Effector memory CD4-positive, alpha-beta T cell (primary cell): ENCODE data around the gene MLST8.

Source experiments
- DNase-seq, 3 donors: peaks; one replicate each; pipeline ENCODE4 v3.0.0-alpha.2; 2020
- H3K27ac ChIP-seq: 2 replicates; pipeline ENCODE4 v1.7.0; 2013; ENCODE audit warnings: mild to moderate bottlenecking, low read length, moderate library complexity; ENCODE audit not compliant: insufficient read depth, poor library complexity, severe bottlenecking
- H3K27me3 ChIP-seq: replicated peaks from 2 replicates; pipeline ENCODE4 v1.7.0; 2013; ENCODE audit warnings: mild to moderate bottlenecking, low read length; ENCODE audit not compliant: insufficient read depth, control insufficient read depth, poor library complexity, severe bottlenecking
- H3K36me3 ChIP-seq: 2 replicates; pipeline ENCODE4 v1.7.0; 2013; ENCODE audit warnings: mild to moderate bottlenecking, low read length, moderate library complexity; ENCODE audit not compliant: control insufficient read depth, insufficient read depth
- H3K4me1 ChIP-seq: 2 replicates; pipeline ENCODE4 v1.7.0; 2013; ENCODE audit warnings: low read length, mild to moderate bottlenecking; ENCODE audit not compliant: control insufficient read depth, insufficient read depth, poor library complexity, severe bottlenecking
- H3K4me3 ChIP-seq: 2 replicates; pipeline ENCODE4 v1.7.0; 2013; ENCODE audit warnings: low read length, low read depth, mild to moderate bottlenecking; ENCODE audit not compliant: insufficient read depth, poor library complexity, severe bottlenecking
- H3K9me3 ChIP-seq: 2 replicates; pipeline ENCODE4 v1.7.0; 2013; ENCODE audit warnings: mild to moderate bottlenecking, low read length, moderate library complexity; ENCODE audit not compliant: control insufficient read depth

Gene MLST8

GRCh38 chr16:2243781-2244180 is 38.5 kb downstream of the MLST8 start:
- DNase-seq = no peak
- no peaks in the 10 kb centered on the region for H3K27me3 ChIP-seq
- H3K9me3 ChIP-seq = no peaks in the 10 kb centered on the region
- no peak overlapping the region for H3K27ac ChIP-seq
- H3K36me3 ChIP-seq = peaks cover 34% of the 10 kb centered on the region
- no peaks in the 10 kb centered on the region for H3K4me1 ChIP-seq
- H3K4me3 ChIP-seq = no peak overlapping the region

GRCh38 chr16:2244301-2244700 is 39.0 kb downstream of the MLST8 start:
- H3K9me3 ChIP-seq = no peaks in the 10 kb centered on the region
- no peak for DNase-seq
- H3K27me3 ChIP-seq = no peaks in the 10 kb centered on the region
- H3K4me3 ChIP-seq = no peak overlapping the region
- peaks cover 34% of the 10 kb centered on the region for H3K36me3 ChIP-seq
- no peak overlapping the region for H3K27ac ChIP-seq
- no peaks in the 10 kb centered on the region for H3K4me1 ChIP-seq

GRCh38 chr16:2244926-2245795 is 39.9 kb downstream of the MLST8 start:
- no peaks in the 10 kb centered on the region for H3K4me1 ChIP-seq
- no peak overlapping the region for H3K27ac ChIP-seq
- H3K9me3 ChIP-seq = no peaks in the 10 kb centered on the region
- no peaks in the 10 kb centered on the region for H3K27me3 ChIP-seq
- H3K4me3 ChIP-seq = no peak overlapping the region
- DNase-seq = no peak
- H3K36me3 ChIP-seq = peaks cover 34% of the 10 kb centered on the region

GRCh38 chr16:2246301-2246885 is 41.1 kb downstream of the MLST8 start:
- no peak overlapping the region for H3K4me3 ChIP-seq
- peaks cover 34% of the 10 kb centered on the region for H3K36me3 ChIP-seq

GRCh38 chr16:2250652-2251295 is 45.5 kb downstream of the MLST8 start:
- no peaks in the 10 kb centered on the region for H3K9me3 ChIP-seq
- H3K4me3 ChIP-seq = peak overlapping the region; percentile 50
- DNase-seq = peak; percentile 23 to 42 (median 34)
- peaks cover 3% of the 10 kb centered on the region for H3K4me1 ChIP-seq
- peak overlapping the region; percentile 61 for H3K27ac ChIP-seq
- peaks cover 20% of the 10 kb centered on the region for H3K36me3 ChIP-seq
- no peaks in the 10 kb centered on the region for H3K27me3 ChIP-seq

More at GRCh38 chr16:2246301-2246885, 41.1 kb downstream of the MLST8 start:
- DNase-seq = no peak
- Histone ChIP-seq H3K4me1 (no peaks in the 10 kb centered on the region), H3K27ac (no peak overlapping the region), H3K27me3 (no peaks in the 10 kb centered on the region), H3K9me3 (no peaks in the 10 kb centered on the region)

GRCh38 chr16:2251296-2252111 is 46.2 kb downstream of the MLST8 start, which contains the start of gene ECI1:
ECI1 (minus strand) TSS chr16:2251587; CDS start chr16:2251566, 21 bp downstream.
- DNase-seq = peak; percentile 64 to 79 (median 75)
- Histone ChIP-seq H3K27me3 (no peaks in the 10 kb centered on the region), H3K36me3 (peaks cover 20% of the 10 kb centered on the region), H3K9me3 (no peaks in the 10 kb centered on the region), H3K27ac (peak within 1 kb of the TSS; percentile 61), H3K4me1 (peaks cover 3% of the 10 kb centered on the region), H3K4me3 (peak within 1 kb of the TSS; percentile 50)

- Histone ChIP-seq H3K27me3 (no peaks in the 10 kb centered on the region), H3K36me3 (peaks cover 30% of the 10 kb centered on the region), H3K9me3 (no peaks in the 10 kb centered on the region), H3K4me3 (no peak overlapping the region), H3K27ac (no peak overlapping the region), H3K4me1 (peaks cover 3% of the 10 kb centered on the region)
- DNase-seq = no peak
Observed at GRCh38 chr16:2252806-2253148, 47.5 kb downstream of the MLST8 start.

- peaks cover 35% of the 10 kb centered on the region for H3K36me3 ChIP-seq
- no peaks in the 10 kb centered on the region for H3K27me3 ChIP-seq
- no peak overlapping the region for H3K27ac ChIP-seq
- no peak overlapping the region for H3K4me3 ChIP-seq
- H3K4me1 ChIP-seq = peaks cover 3% of the 10 kb centered on the region
- no peak for DNase-seq
- no peaks in the 10 kb centered on the region for H3K9me3 ChIP-seq
Observed at GRCh38 chr16:2253293-2253692, 48.0 kb downstream of the MLST8 start.

GRCh38 chr16:2256531-2257140 is 51.4 kb downstream of the MLST8 start:
- DNase-seq = no peak
- no peak overlapping the region for H3K27ac ChIP-seq
- H3K4me3 ChIP-seq = no peak overlapping the region
- H3K36me3 ChIP-seq = peaks cover 57% of the 10 kb centered on the region
- H3K9me3 ChIP-seq = no peaks in the 10 kb centered on the region
- H3K27me3 ChIP-seq = no peaks in the 10 kb centered on the region
- peaks cover 3% of the 10 kb centered on the region for H3K4me1 ChIP-seq
